ENCODE data around the gene DIS3L2.

DNA sequence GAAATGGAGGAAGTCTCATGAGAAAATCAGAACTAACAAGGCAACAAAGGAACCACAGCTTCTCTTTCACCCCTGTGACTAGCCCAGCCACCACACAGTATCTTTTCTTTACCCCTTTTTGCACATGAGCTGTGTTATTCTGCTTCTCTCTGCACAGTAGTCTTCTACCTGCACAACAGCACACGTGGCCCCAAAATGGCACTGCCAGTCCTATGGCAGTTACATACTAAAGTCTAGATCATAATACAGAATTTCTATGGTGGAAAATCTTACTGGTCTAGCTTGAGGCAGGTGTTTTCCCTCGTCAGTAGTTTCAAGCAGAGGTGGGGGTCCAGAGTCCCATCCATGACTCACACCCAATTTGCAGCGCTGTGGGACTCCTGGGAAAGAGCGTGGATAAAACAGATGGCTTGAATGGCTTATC is 177.7 kb downstream of the DIS3L2 start:
- TF ChIP-seq POLR2A (IDR thresholded peaks at IDR 0.05; ENCODE audit: low read length), result no peak
- no peak for TF ChIP-seq GATA1 (IDR thresholded peaks at IDR 0.05; ENCODE audit: low read depth, low read length)

Data from erythroblast (primary cell).